ENCODE data around the gene HDAC4. TPM values are rescaled to one million over a fixed set of nuclear protein-coding genes. Genes with fewer than 3 reads are reported as not detected.

HDAC4 gene
- total RNA-seq, 1 experiment from 2014 or later, result 47.6 TPM

GRCh38 chr2:239163688-239164334 is 237.0 kb downstream of the HDAC4 start:
- H3K4me3 ChIP-seq (replicated peaks in 1 of 2; ENCODE audit: low read depth in 1 of 2, low read length in 2 of 2), result no peak overlapping the region
- no peak overlapping the region for H3K4me2 ChIP-seq (ENCODE audit: low read length)
- RAD21 ChIA-PET (ENCODE audit: low non-redundant PET in 1 of 2, low total read pairs in 2 of 2, uncharacterized antibody in 2 of 2, unreplicated experiment in 2 of 2), result no interaction called here
- H3K36me3 ChIP-seq (ENCODE audit: control insufficient read depth in 1 of 2, insufficient read depth in 2 of 2, low read length in 2 of 2), result peaks cover 0 to 2% of the 10 kb centered on the region in 2 experiments; a peak in 1 of 4 replicates
- H3K9me2 ChIP-seq (ENCODE audit: insufficient read depth), result no peaks in the 10 kb centered on the region
- no peak overlapping the region for H2AFZ ChIP-seq (ENCODE audit: low read depth, low read length, poor library complexity, severe bottlenecking)
- H3K9me3 ChIP-seq (ENCODE audit: control insufficient read depth in 1 of 2, insufficient read depth in 1 of 2, low read depth in 1 of 2, low read length in 2 of 2), result no peaks in the 10 kb centered on the region
- no peak overlapping the region for H3K27ac ChIP-seq (ENCODE audit: low read depth, low read length)
- CTCF ChIA-PET, result no interaction called here
- no peaks in the 10 kb centered on the region for H4K20me1 ChIP-seq (ENCODE audit: insufficient read depth)
- DNase-seq (ENCODE audit: low read depth, low spot score), result no peak
- POLR2A ChIA-PET, result no interaction called here
- BruUV-seq (replicated peaks), result no TSS peak
- TF ChIP-seq RAD21 (IDR thresholded peaks at IDR 0.05; ENCODE audit: low read depth) (no peak), ZBTB33 (IDR thresholded peaks at IDR 0.05; ENCODE audit: extremely low read depth, insufficient replicate concordance, low read length) (no peak), YY1 (IDR thresholded peaks at IDR 0.05; ENCODE audit: extremely low read depth, insufficient replicate concordance, low read depth, low read length) (no peak), POLR2A (IDR thresholded peaks at IDR 0.05; ENCODE audit: borderline replicate concordance, extremely low read depth, insufficient read depth, insufficient read length) (no peak), EZH2phosphoT487 (IDR thresholded peaks at IDR 0.05; ENCODE audit: borderline replicate concordance) (no peak), ELF1 (IDR thresholded peaks at IDR 0.05; ENCODE audit: borderline replicate concordance, low read depth) (no peak), EZH2 (IDR thresholded peaks at IDR 0.05) (no peak), SRF (IDR thresholded peaks at IDR 0.05; ENCODE audit: low read depth) (no peak), TCF7L2 (IDR thresholded peaks at IDR 0.05; ENCODE audit: borderline replicate concordance, extremely low read depth, insufficient read depth, insufficient read length) (no peak)
- no peak for ATAC-seq
- no peaks in the 10 kb centered on the region for H3K27me3 ChIP-seq (ENCODE audit: insufficient read depth, low read length)
- no peak overlapping the region for H3K9ac ChIP-seq (ENCODE audit: low read length)
- peaks cover 0 to 3% of the 10 kb centered on the region in 2 experiments; a peak in 1 of 4 replicates for H3K4me1 ChIP-seq (ENCODE audit: control insufficient read depth in 1 of 2, insufficient read depth in 2 of 2, low read length in 2 of 2)
- intact Hi-C loops (cut with micrococcal nuclease), result no loop called here
- no peaks in the 10 kb centered on the region for H3K79me2 ChIP-seq (ENCODE audit: insufficient read depth, low read length)
